MM.1S (cell line): Measurements from ENCODE around the gene DAG1.

Experiments
- DNase-seq: peaks from one replicate; pipeline ENCODE4 v3.0.0-alpha.2; 2015
- H2AFZ ChIP-seq: fragments of 300-600 bp; sonication (generic); 2 replicates; pipeline ENCODE4 v1.6.0; 2016; ENCODE audit warnings: antibody characterized with exemption, low read length
- H3F3A ChIP-seq: fragments of 300-600 bp; sonication (generic); 2 replicates; pipeline ENCODE4 v1.6.1; 2016; ENCODE audit warnings: mild to moderate bottlenecking, antibody characterized with exemption, low read length, moderate library complexity, mixed read lengths; ENCODE audit not compliant: insufficient read depth
- H3K27ac ChIP-seq: fragments of 300-600 bp; sonication (generic); 2 replicates; pipeline ENCODE4 v1.5.1; 2016; ENCODE audit warnings: mild to moderate bottlenecking, low read length
- H3K27me3 ChIP-seq: fragments of 300-600 bp; sonication (generic); replicated peaks from 2 replicates; pipeline ENCODE4 v1.6.0; 2016; ENCODE audit warnings: low read length; ENCODE audit not compliant: insufficient read depth
- H3K36me3 ChIP-seq: fragments of 300-600 bp; sonication (generic); replicated peaks from 2 replicates; pipeline ENCODE4 v1.6.1; 2016; ENCODE audit warnings: mild to moderate bottlenecking, low read length, mixed read lengths; ENCODE audit not compliant: insufficient read depth
- H3K4me1 ChIP-seq: fragments of 300-600 bp; sonication (generic); 2 replicates; pipeline ENCODE4 v1.6.1; 2016; ENCODE audit warnings: low read length, mixed read lengths
- H3K4me2 ChIP-seq: fragments of 300-600 bp; sonication (generic); 2 replicates; pipeline ENCODE4 v1.6.0; 2016; ENCODE audit warnings: low read depth, low read length
- H3K4me3 ChIP-seq: fragments of 300-600 bp; sonication (generic); 2 replicates; pipeline ENCODE4 v1.5.1; 2016; ENCODE audit warnings: low read length, mixed read lengths
- H3K79me2 ChIP-seq: fragments of 300-600 bp; sonication (generic); 2 replicates; pipeline ENCODE4 v1.6.1; 2016; ENCODE audit warnings: mixed run types, low read length, mixed read lengths
- H3K9ac ChIP-seq: fragments of 300-600 bp; sonication (generic); 2 replicates; pipeline ENCODE4 v1.6.1; 2016; ENCODE audit warnings: low read length, mixed read lengths
- H3K9me2 ChIP-seq: fragments of 300-600 bp; sonication (generic); replicated peaks from 2 replicates; pipeline ENCODE4 v1.6.1; 2016; ENCODE audit warnings: mild to moderate bottlenecking, low read length, mixed read lengths; ENCODE audit not compliant: insufficient read depth
- H3K9me3 ChIP-seq: fragments of 300-600 bp; sonication (generic); replicated peaks from 2 replicates; pipeline ENCODE4 v1.6.1; 2016; ENCODE audit warnings: mild to moderate bottlenecking, low read length, mixed read lengths; ENCODE audit not compliant: insufficient read depth
- H4K20me1 ChIP-seq: fragments of 300-600 bp; sonication (generic); 2 replicates; pipeline ENCODE4 v1.6.1; 2016; ENCODE audit warnings: mild to moderate bottlenecking, low read length, moderate library complexity, mixed read lengths; ENCODE audit not compliant: insufficient read depth
- CTCF ChIP-seq: fragments of 300-600 bp; sonication (generic); IDR thresholded peaks from 2 replicates; pipeline ENCODE4 v1.5.1; 2016; ENCODE audit warnings: antibody characterized with exemption, low read length, mixed read lengths
- EZH2 ChIP-seq: fragments of 300-600 bp; sonication (generic); optimal IDR thresholded peaks from 2 replicates; pipeline ENCODE3; 2017; ENCODE audit warnings: low read depth, mild to moderate bottlenecking, antibody characterized with exemption, low read length, mixed read lengths
- EZH2phosphoT487 ChIP-seq: fragments of 300-600 bp; sonication (generic); IDR thresholded peaks from 2 replicates; pipeline ENCODE4 v1.6.1; 2018; ENCODE audit warnings: antibody characterized with exemption, low read length

Gene DAG1

DNA sequence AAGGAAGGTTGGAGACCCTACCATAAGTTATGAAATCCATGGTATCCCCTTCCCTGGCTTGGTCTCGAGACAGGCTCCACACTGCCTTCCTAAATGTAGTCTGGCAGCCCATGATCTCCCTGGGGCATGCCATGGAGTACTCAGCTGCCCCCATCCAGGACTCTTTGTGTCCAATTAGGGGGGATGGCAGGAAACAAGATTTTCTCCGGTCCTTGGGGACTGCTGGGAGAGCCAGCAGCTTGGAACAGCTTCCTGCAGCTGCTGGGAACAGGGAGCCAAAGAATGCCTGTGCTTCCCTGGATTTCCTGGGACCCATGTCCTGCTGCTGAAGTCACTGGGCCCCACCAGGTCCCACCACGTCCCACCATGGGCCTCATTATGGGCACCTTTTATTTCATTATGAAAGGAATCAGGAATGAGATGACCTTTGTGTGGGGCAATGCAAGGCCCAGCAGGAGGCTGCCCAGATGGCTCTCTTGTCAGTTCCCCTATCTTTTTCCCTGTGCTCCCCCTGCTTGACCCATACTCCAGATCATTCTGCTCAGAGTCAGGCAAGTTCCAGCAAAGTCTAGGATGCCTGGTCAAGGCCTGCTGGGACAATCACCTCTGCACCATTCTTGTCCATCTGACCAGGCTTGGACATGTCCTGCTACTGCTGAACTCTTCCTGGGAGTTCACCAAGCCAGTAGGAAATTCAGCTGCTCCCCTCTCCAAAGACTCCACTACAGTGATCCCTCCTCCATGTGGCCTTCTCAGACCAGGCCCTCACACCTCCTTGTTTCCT lies 15.0 kb upstream of the DAG1 start:
- H3K27ac ChIP-seq, result no peak overlapping the region
- no peaks in the 10 kb centered on the region for H4K20me1 ChIP-seq
- DNase-seq, result no peak
- no peak overlapping the region for H3K4me2 ChIP-seq
- H3K4me1 ChIP-seq, result no peaks in the 10 kb centered on the region
- H3K9me2 ChIP-seq, result no peaks in the 10 kb centered on the region
- H3F3A ChIP-seq, result no peaks in the 10 kb centered on the region
- H3K4me3 ChIP-seq, result no peak overlapping the region
- no peaks in the 10 kb centered on the region for H3K9me3 ChIP-seq
- no peaks in the 10 kb centered on the region for H3K79me2 ChIP-seq
- TF ChIP-seq CTCF (no peak), EZH2 (no peak), EZH2phosphoT487 (no peak)
- H2AFZ ChIP-seq, result no peak overlapping the region
- no peaks in the 10 kb centered on the region for H3K27me3 ChIP-seq
- H3K9ac ChIP-seq, result no peak overlapping the region
- H3K36me3 ChIP-seq, result no peaks in the 10 kb centered on the region

DNA sequence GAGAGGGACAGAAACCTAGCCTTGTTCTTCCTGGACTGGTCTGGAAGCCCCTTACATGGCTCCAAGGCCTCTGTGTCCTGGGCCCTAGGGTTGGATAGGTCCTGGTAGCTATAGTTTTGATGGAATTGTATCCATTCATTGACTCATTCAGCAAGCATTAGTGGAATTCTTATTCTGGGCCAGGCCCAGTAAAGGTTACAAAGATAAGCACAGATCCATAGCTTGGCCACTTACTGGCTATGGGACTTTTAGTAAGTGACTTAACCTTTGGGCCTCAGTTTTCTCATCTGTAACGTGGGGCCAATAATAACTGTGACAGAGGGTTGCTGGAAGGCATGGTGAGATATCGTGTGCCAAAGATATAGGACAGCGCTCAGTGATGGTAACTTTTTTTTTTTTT lies 13.6 kb upstream of the DAG1 start:
- TF ChIP-seq EZH2 (no peak), CTCF (no peak), EZH2phosphoT487 (no peak)
- Histone ChIP-seq H3K4me2 (no peak overlapping the region), H3K9me2 (no peaks in the 10 kb centered on the region), H3K9ac (no peak overlapping the region), H3K4me1 (peaks cover under 1% of the 10 kb centered on the region; the same call in 1 of the 2 replicates), H3K36me3 (no peaks in the 10 kb centered on the region), H3K9me3 (no peaks in the 10 kb centered on the region), H3K79me2 (no peaks in the 10 kb centered on the region), H3K27me3 (no peaks in the 10 kb centered on the region), H3K27ac (no peak overlapping the region), H3K4me3 (no peak overlapping the region), H3F3A (no peaks in the 10 kb centered on the region), H4K20me1 (no peaks in the 10 kb centered on the region), H2AFZ (no peak overlapping the region)
- DNase-seq, result no peak

DNA sequence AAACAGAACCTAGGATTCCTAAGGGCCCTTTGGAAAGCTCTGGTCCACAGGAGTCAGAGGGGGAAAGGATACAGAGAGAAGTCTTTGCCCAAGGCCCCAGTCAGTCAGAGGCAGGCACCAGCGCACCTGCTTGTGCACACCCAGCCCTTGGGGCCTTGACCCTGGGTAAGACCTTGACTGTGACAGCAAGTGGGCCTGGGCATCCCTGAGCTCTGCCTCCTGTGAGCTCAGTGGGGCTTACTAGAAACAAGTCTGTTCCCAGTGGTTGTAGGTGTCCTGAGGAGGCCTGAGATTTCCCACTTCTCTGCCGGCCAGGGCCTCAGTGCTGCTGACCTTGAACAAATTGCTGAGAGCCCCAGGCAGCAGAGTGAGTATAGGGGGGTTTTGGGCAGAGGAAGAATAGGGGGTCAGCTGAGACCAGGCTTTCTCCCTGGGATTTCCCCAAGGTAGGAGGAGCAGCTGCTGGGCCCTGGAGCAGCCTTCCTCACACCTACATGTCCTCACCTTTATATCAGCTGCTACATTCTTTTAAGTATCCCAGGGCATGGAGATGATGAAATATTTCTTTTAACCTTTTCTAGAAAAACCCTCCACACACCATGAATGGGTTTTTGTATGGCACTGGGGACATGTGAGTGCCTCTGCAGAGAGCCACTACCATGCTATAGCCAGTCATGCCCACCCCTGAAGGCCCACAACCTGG lies 9.7 kb upstream of the DAG1 start:
- no peak for TF ChIP-seq EZH2
- TF ChIP-seq CTCF, result no peak
- no peak for TF ChIP-seq EZH2phosphoT487
- H3K9me2 ChIP-seq, result no peaks in the 10 kb centered on the region
- no peak overlapping the region for H3K4me3 ChIP-seq
- H3K27ac ChIP-seq, result no peak overlapping the region
- H3K4me2 ChIP-seq, result no peak overlapping the region
- DNase-seq, result no peak
- H3K9me3 ChIP-seq, result no peaks in the 10 kb centered on the region
- H3K36me3 ChIP-seq, result no peaks in the 10 kb centered on the region
- no peak overlapping the region for H2AFZ ChIP-seq
- H3F3A ChIP-seq, result no peaks in the 10 kb centered on the region
- no peaks in the 10 kb centered on the region for H3K27me3 ChIP-seq
- no peaks in the 10 kb centered on the region for H3K79me2 ChIP-seq
- H3K9ac ChIP-seq, result no peak overlapping the region
- H4K20me1 ChIP-seq, result no peaks in the 10 kb centered on the region
- H3K4me1 ChIP-seq, result peaks cover 9% of the 10 kb centered on the region; the same call in 1 of the 2 replicates
